HG03060 (cell line): ENCODE data around the gene RSF1.
A peak's percentile ranks its signal among the peaks of the same experiment; 100 is the strongest.
"Not testable (repeated sequence)": the region's sequence is repeated elsewhere in the genome, so short reads cannot be mapped to it uniquely, and the experiment has no call there.

Experiments
- ATAC-seq: cut with Tn5 transposase; IDR thresholded peaks from one replicate; pipeline ENCODE4 v1.9.1; 2021; ENCODE audit warnings: low read depth, moderate number of reproducible peaks; ENCODE audit not compliant: unreplicated experiment

The RSF1 gene

DNA sequence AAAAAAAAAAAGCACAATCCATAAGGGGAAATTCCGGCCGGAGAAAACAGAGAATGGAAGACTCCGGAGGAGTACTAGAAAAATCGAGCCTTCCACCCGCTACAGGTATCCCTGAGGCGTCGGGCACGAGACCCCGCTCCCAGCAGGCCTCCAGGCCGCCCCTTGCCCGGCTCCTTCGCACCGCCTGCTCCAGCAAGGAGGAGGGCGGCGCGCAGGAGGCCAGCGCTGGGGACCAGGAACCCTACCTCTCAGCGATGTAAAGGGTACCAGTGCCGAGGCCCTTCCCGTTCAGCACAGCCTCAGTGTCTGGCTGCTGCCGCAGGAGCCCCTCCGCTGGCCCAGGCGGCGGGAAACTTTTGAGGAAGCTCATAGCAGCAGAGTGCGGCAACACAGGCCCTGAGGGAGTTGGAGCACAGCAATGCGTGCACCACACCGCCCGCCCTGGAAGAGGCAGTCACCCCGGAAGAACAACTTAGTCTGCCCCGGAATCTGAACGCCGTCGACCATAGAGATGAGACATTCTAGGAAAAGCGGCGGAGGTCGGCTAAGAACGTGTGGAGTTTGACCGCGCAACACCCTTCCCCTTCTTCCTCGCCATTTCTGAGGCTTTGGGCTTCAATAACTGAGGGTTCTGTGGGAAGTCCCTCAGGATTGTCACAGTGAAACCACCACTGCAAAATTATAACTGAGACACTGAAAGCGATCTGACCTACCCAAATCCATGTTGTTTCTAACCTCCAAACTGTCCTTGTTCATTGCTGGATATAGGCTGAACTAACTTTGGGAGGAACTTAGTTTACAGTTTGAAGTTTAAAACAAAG lies 183.0 kb downstream of the RSF1 start, which contains the start of gene CLNS1A:
Gene CLNS1A, minus strand, starts transcription at position 450 of the 821 bp plus-strand sequence. Its CDS starts 80 bp downstream, at position 370.
- ATAC-seq: peak; percentile 94

- no peak for ATAC-seq
Measured at GRCh38 chr11:77636731-77637344, 183.7 kb downstream of the RSF1 start.

DNA sequence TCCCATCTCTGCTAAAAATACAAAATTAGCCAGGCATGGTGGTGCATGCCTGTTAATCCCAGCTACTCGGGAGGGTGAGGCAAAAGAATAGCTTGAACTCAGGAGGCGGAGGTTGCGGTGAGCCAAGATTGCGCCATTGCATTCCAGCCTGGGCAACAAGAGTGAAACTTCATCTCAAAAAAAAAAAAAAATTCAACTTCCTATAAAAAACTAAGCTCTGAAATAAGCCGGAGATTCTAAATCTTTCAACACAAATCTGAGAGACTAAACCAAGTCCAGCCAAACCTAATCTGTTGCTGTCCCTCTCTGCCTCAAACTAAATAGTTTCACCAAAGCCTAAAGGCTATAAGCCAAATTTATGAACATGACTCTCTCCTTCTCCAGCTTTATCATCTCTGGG lies 186.6 kb downstream of the RSF1 start:
- not testable (repeated sequence) for ATAC-seq

- no peak for ATAC-seq
Measured at GRCh38 chr11:77630157-77630710, 190.3 kb downstream of the RSF1 start.

- no peak for ATAC-seq
Measured at GRCh38 chr11:77619576-77620198, 200.8 kb downstream of the RSF1 start.

DNA sequence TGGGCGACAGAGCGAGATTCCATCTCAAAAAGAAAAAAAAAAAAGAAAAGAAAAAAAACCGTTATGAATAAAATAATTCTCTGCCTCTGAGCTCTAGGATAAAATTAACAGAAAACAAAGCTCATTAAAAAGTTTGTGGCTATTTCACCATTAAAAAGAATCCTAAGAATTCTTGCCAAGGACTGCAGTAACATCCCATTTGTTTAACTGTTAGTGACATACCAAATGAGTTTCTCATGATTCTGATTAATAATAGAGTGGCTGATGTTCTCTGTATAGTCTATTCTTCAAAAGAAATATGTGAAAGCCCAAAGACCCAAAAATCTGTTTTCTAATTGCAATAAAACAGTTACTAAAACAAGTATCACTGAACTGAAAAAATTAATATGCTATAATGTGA lies 202.6 kb downstream of the RSF1 start:
- no peak for ATAC-seq

GRCh38 chr11:77611921-77612320 lies 208.6 kb downstream of the RSF1 start:
- no peak for ATAC-seq
